MM.1S (cell line): ENCODE measurements around the gene DOCK10.

Experiments
- EZH2phosphoT487 ChIP-seq: fragments of 300-600 bp; sonication (generic); IDR thresholded peaks from 2 replicates; pipeline ENCODE4 v1.6.1; 2018; ENCODE audit warnings: antibody characterized with exemption, low read length
- TF ChIP-seq, protein P1 (sequence below): fragments of 300-600 bp; sonication (generic); IDR thresholded peaks from 2 replicates; pipeline ENCODE4 v1.5.1; 2016; ENCODE audit warnings: antibody characterized with exemption, low read length, mixed read lengths

DNA sequence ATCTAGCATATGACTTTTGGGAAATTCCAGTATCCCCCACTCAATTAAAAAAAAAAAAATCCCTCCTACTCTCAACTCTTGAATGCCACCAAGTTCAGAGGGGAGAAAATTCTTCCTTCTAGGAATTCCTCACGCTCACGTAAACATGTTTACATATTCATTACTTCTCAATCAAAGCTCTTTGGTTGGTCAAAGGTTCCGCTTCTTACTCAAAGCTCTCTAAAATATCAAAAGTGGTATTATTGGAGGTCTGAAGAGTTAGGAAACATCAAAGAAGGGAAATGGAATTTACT is 4.1 kb downstream of the DOCK10 start:
- TF ChIP-seq EZH2phosphoT487, result no peak
- TF ChIP-seq, protein P1, sequence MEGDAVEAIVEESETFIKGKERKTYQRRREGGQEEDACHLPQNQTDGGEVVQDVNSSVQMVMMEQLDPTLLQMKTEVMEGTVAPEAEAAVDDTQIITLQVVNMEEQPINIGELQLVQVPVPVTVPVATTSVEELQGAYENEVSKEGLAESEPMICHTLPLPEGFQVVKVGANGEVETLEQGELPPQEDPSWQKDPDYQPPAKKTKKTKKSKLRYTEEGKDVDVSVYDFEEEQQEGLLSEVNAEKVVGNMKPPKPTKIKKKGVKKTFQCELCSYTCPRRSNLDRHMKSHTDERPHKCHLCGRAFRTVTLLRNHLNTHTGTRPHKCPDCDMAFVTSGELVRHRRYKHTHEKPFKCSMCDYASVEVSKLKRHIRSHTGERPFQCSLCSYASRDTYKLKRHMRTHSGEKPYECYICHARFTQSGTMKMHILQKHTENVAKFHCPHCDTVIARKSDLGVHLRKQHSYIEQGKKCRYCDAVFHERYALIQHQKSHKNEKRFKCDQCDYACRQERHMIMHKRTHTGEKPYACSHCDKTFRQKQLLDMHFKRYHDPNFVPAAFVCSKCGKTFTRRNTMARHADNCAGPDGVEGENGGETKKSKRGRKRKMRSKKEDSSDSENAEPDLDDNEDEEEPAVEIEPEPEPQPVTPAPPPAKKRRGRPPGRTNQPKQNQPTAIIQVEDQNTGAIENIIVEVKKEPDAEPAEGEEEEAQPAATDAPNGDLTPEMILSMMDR, result no peak
